GM18502 (cell line): ENCODE results near the gene PPFIBP2.

Experiments used
- ATAC-seq: cut with Tn5 transposase; IDR thresholded peaks from one replicate; pipeline ENCODE4 v1.9.1; 2021; ENCODE audit warnings: mild to moderate bottlenecking; ENCODE audit not compliant: unreplicated experiment, poor library complexity

Gene PPFIBP2

GRCh38 chr11:7593481-7593880 lies 79.7 kb downstream of the PPFIBP2 start:
- ATAC-seq = no peak

- no peak for ATAC-seq
Observed at GRCh38 chr11:7595016-7595866, 81.4 kb downstream of the PPFIBP2 start.

GRCh38 chr11:7595951-7596350 lies 82.2 kb downstream of the PPFIBP2 start:
- no peak for ATAC-seq

- ATAC-seq = no peak
Observed at GRCh38 chr11:7596975-7597391, 83.2 kb downstream of the PPFIBP2 start.

- ATAC-seq = no peak
Observed at GRCh38 chr11:7597620-7598019, 83.8 kb downstream of the PPFIBP2 start.

GRCh38 chr11:7599209-7599608 lies 85.4 kb downstream of the PPFIBP2 start:
- no peak for ATAC-seq

- ATAC-seq = no peak
Observed at GRCh38 chr11:7600205-7600775, 86.5 kb downstream of the PPFIBP2 start.

GRCh38 chr11:7603031-7603781 lies 89.4 kb downstream of the PPFIBP2 start:
- no peak for ATAC-seq

GRCh38 chr11:7604331-7604955 lies 90.6 kb downstream of the PPFIBP2 start:
- no peak for ATAC-seq

- no peak for ATAC-seq
Observed at GRCh38 chr11:7605186-7605943, 91.6 kb downstream of the PPFIBP2 start.

- no peak for ATAC-seq
Observed at GRCh38 chr11:7606496-7606895, 92.7 kb downstream of the PPFIBP2 start.

GRCh38 chr11:7609015-7609414 lies 95.2 kb downstream of the PPFIBP2 start:
- ATAC-seq = no peak

- no peak for ATAC-seq
Observed at GRCh38 chr11:7609521-7609920, 95.7 kb downstream of the PPFIBP2 start.

GRCh38 chr11:7610393-7610792 lies 96.6 kb downstream of the PPFIBP2 start:
- ATAC-seq = no peak

- ATAC-seq = no peak
Observed at GRCh38 chr11:7611411-7611810, 97.6 kb downstream of the PPFIBP2 start.

- no peak for ATAC-seq
Observed at GRCh38 chr11:7612056-7612660, 98.4 kb downstream of the PPFIBP2 start.

GRCh38 chr11:7612661-7613393 lies 99.0 kb downstream of the PPFIBP2 start:
- no peak for ATAC-seq

GRCh38 chr11:7613394-7613720 lies 99.6 kb downstream of the PPFIBP2 start:
- no peak for ATAC-seq

- no peak for ATAC-seq
Observed at GRCh38 chr11:7614656-7615055, 100.9 kb downstream of the PPFIBP2 start.
